HepG2 (cell line): ENCODE measurements around the gene BTBD19. TPM values are rescaled to one million over a fixed set of nuclear protein-coding genes. Genes with fewer than 3 reads are reported as not detected.
A peak's percentile ranks its signal among the peaks of the same experiment; 100 is the strongest.

Source experiments
- ATAC-seq: fragments of 200-7000 bp; cut with Tn5 transposase; 3 replicates; pipeline ENCODE4 v1.9.1; 2020; ENCODE audit warnings: mild to moderate bottlenecking, moderate library complexity
- BruUV-seq: library from RNA; stranded (reverse); fragments of 400-500 nt; replicated peaks from 2 replicates; lab custom pipeline; 2021; lab: Mats Ljungman, UMichigan
- CTCF ChIA-PET: fragments of 300-600 bp; formaldehyde crosslinking; extraction: SDS; loops from one replicate; lab custom pipeline; 2021; ENCODE audit warnings: low total read pairs, inconsistent platforms, low intra/inter-chr PET ratio; lab: Yijun Ruan, JAX
- POLR2A ChIA-PET: fragments of 350-600 bp; sonication (Branson Sonifier 250); formaldehyde crosslinking; loops from one replicate; lab custom pipeline; 2020; ENCODE audit warnings: antibody characterized with exemption, inconsistent platforms; lab: Yijun Ruan, JAX
- DNase-seq: peaks from one replicate; pipeline ENCODE4 v3.0.0-alpha.2; 2015; ENCODE audit warnings: low spot score
- FAIRE-seq: peaks from 3 replicates; lab custom pipeline; 2011; peaks lifted over from hg19 to GRCh38; lab: Jason Lieb, UNC
- H2AFZ ChIP-seq: one replicate; pipeline ENCODE4 v1.6.1; 2011; ENCODE audit warnings: low read length, inconsistent platforms
- H3K27ac ChIP-seq: fragments of 300-600 bp; 3 replicates; pipeline ENCODE4 v1.8.0; 2011; ENCODE audit warnings: mixed run types, mild to moderate bottlenecking, mixed read lengths, low read length, inconsistent platforms; ENCODE audit not compliant: insufficient read depth; ENCODE audit errors: extremely low read length
- H3K27me3 ChIP-seq, 2 experiments: fragments of 200-600 bp in 1 of 2; 2 replicates in 1 of 2; 3 replicates in 1 of 2; pipeline versions ENCODE4 v1.6.0 to v1.8.0; 2011; ENCODE audit warnings: low read length in 2 of 2, mild to moderate bottlenecking in 2 of 2, moderate library complexity in 2 of 2, inconsistent platforms in 1 of 2; ENCODE audit not compliant: insufficient read depth in 2 of 2, control insufficient read depth in 1 of 2
- H3K36me3 ChIP-seq, 2 experiments: fragments of 200-600 bp in 1 of 2; replicated peaks in 1 of 2; 2 replicates in 1 of 2; 3 replicates in 1 of 2; pipeline versions ENCODE4 v1.5.1 to v1.8.0; 2011; ENCODE audit warnings: low read length in 2 of 2, inconsistent platforms in 1 of 2; ENCODE audit not compliant: insufficient read depth in 2 of 2, control insufficient read depth in 1 of 2
- H3K4me1 ChIP-seq: 2 replicates; pipeline ENCODE4 v1.5.1; 2012; ENCODE audit warnings: low read length, inconsistent platforms; ENCODE audit not compliant: insufficient read depth
- H3K4me2 ChIP-seq: 2 replicates; pipeline ENCODE4 v1.6.0; 2011; ENCODE audit warnings: low read depth, low read length, inconsistent platforms
- H3K4me3 ChIP-seq, 3 experiments: fragments of 200-600 bp in 1 of 3; sonication (generic), shearing (Covaris generic) in 1 of 3; replicated peaks in 1 of 3; 2 replicates each; pipeline ENCODE4 v1.5.1; 2011 to 2016; ENCODE audit warnings: low read length in 3 of 3, inconsistent platforms in 2 of 3, low read depth in 2 of 3, mild to moderate bottlenecking in 2 of 3, control low read depth in 1 of 3, mixed read lengths in 1 of 3; ENCODE audit not compliant: insufficient read depth in 1 of 3
- H3K79me2 ChIP-seq: one replicate; pipeline ENCODE4 v1.6.1; 2011; ENCODE audit warnings: low read length, inconsistent platforms; ENCODE audit not compliant: insufficient read depth
- H3K9ac ChIP-seq: 2 replicates; pipeline ENCODE4 v1.6.0; 2011; ENCODE audit warnings: mild to moderate bottlenecking, low read depth, low read length, inconsistent platforms; ENCODE audit not compliant: insufficient read depth
- H3K9me3 ChIP-seq: 2 replicates; pipeline ENCODE4 v1.5.1; 2012; ENCODE audit warnings: mild to moderate bottlenecking, low read length
- H4K20me1 ChIP-seq: 2 replicates; pipeline ENCODE4 v1.6.0; 2011; ENCODE audit warnings: inconsistent platforms, mild to moderate bottlenecking, low read length, moderate library complexity; ENCODE audit not compliant: insufficient read depth
- ATF7 ChIP-seq, 2 experiments: fragments of 450-650 bp in 1 of 2; sonication (generic) in 1 of 2; formaldehyde crosslinking in 1 of 2; IDR thresholded peaks; 2 replicates each; pipeline versions ENCODE4 v1.4.0 to v1.6.1; 2016 to 2020; ENCODE audit warnings: antibody characterized with exemption in 1 of 2, mild to moderate bottlenecking in 1 of 2, missing genetic modification reagents in 1 of 2
- CEBPG ChIP-seq: IDR thresholded peaks from 2 replicates; pipeline ENCODE4 v1.6.1; 2016
- FOXC1 ChIP-seq: sonication (generic); formaldehyde crosslinking; IDR thresholded peaks from 2 replicates; pipeline ENCODE4 v1.8.0; 2022; ENCODE audit warnings: mild to moderate bottlenecking, missing genetic modification reagents, borderline replicate concordance
- NCOR1 ChIP-seq: fragments of 200-600 bp; sonication (generic); IDR thresholded peaks from 2 replicates; pipeline ENCODE4 v1.7.0; 2017; ENCODE audit warnings: antibody characterized with exemption, low read length, borderline replicate concordance
- NFYB ChIP-seq: sonication (generic); formaldehyde crosslinking; IDR thresholded peaks from 2 replicates; pipeline ENCODE4 v1.4.0; 2020; ENCODE audit warnings: missing genetic modification reagents
- RAD21 ChIP-seq: fragments of 450-650 bp; formaldehyde crosslinking; IDR thresholded peaks from 2 replicates; pipeline ENCODE4 v1.5.0; 2020; ENCODE audit warnings: mild to moderate bottlenecking
- RCOR2 ChIP-seq: IDR thresholded peaks from 2 replicates; pipeline ENCODE4 v1.6.1; 2016; ENCODE audit warnings: missing biosample characterization, missing genetic modification reagents
- RFX3 ChIP-seq: IDR thresholded peaks from 2 replicates; pipeline ENCODE4 v1.6.1; 2016; ENCODE audit warnings: missing biosample characterization, missing genetic modification reagents
- TFDP1 ChIP-seq: IDR thresholded peaks from 2 replicates; pipeline ENCODE4 v1.6.1; 2016; ENCODE audit warnings: missing compliant biosample characterization, missing genetic modification reagents, borderline replicate concordance
- UBTF ChIP-seq: sonication (generic); formaldehyde crosslinking; IDR thresholded peaks from 2 replicates; pipeline ENCODE4 v1.4.0; 2020; ENCODE audit warnings: mild to moderate bottlenecking, missing genetic modification reagents
- ZFP1 ChIP-seq: IDR thresholded peaks from 2 replicates; pipeline ENCODE4 v1.6.1; 2016
- ZFP36L1 ChIP-seq: sonication (generic); formaldehyde crosslinking; IDR thresholded peaks from 2 replicates; pipeline ENCODE4 v1.8.0; 2022; ENCODE audit warnings: mild to moderate bottlenecking, missing genetic modification reagents, moderate library complexity
- ZNF224 ChIP-seq: sonication (generic); formaldehyde crosslinking; IDR thresholded peaks from 2 replicates; pipeline ENCODE4 v1.5.0; 2020; ENCODE audit warnings: mild to moderate bottlenecking, missing genetic modification reagents
- ZNF253 ChIP-seq: sonication (generic); formaldehyde crosslinking; IDR thresholded peaks from 2 replicates; pipeline ENCODE4 v1.8.0; 2022; ENCODE audit warnings: mild to moderate bottlenecking, missing genetic modification reagents, borderline replicate concordance
- ZNF276 ChIP-seq: sonication (generic); formaldehyde crosslinking; IDR thresholded peaks from 2 replicates; pipeline ENCODE4 v1.4.0; 2020; ENCODE audit warnings: mild to moderate bottlenecking, low read depth, missing genetic modification reagents
- ZNF329 ChIP-seq: sonication (generic); formaldehyde crosslinking; IDR thresholded peaks from 2 replicates; pipeline ENCODE4 v1.9.0; 2021; ENCODE audit warnings: low read depth, mild to moderate bottlenecking, missing genetic modification reagents
- ZNF350 ChIP-seq: sonication (generic); formaldehyde crosslinking; IDR thresholded peaks from 2 replicates; pipeline ENCODE4 v1.4.0; 2020; ENCODE audit warnings: mild to moderate bottlenecking, low read depth, missing genetic modification reagents, borderline replicate concordance
- WGBS: methylation state at CpG from one replicate; pipeline ENCODE4 v1.1.6; 2017; ENCODE audit warnings: low lambda C conversion rate; 5-methylcytosine and 5-hydroxymethylcytosine counted together
- in situ Hi-C: cut with HindIII; loops from 2 replicates; pipeline ENCODE4 v1.10.0; 2017; ENCODE audit warnings: low pct_unique_long_range_greater_than_20kb; ENCODE audit not compliant: extremely low pct_ligation_motif_present
- intact Hi-C: fragments of 100-400 bp; cut with micrococcal nuclease; formaldehyde crosslinking; loops from one replicate; pipeline ENCODE4 v1.10.0; 2022; ENCODE audit not compliant: unreplicated experiment
- polyA plus RNA-seq, 8 experiments: library from polyadenylated mRNA; depleted of rRNA in 3 of 8; stranded (reverse) in 7 of 8; unstranded in 1 of 8; fragments of >200 nt; fragmentation: Illumina TruSeq in 4 of 8; extraction: Trizol in 4 of 8; gene quantifications; 2 replicates each; pipeline versions ENCODE4 v1.2.1 to v1.2.3, GENCODE V29; 2011 to 2016; ENCODE audit warnings: low read depth in 4 of 8, missing spikeins in 1 of 8, mixed read lengths in 1 of 8; ENCODE audit not compliant: insufficient read depth in 1 of 8
- total RNA-seq, 5 experiments: library from RNA; depleted of rRNA; stranded (reverse); fragments of >200 nt; fragmentation: Illumina TruSeq; extraction: Trizol; gene quantifications; 2 replicates each; pipeline ENCODE4 v1.2.3, GENCODE V29; 2016; ENCODE audit warnings: low read depth in 1 of 5
- TF ChIP-seq, protein P1 (sequence below): sonication (generic); IDR thresholded peaks from 2 replicates; pipeline ENCODE4 v1.6.1; 2016; ENCODE audit warnings: low read depth, borderline replicate concordance

Gene BTBD19
- total and polyA plus RNA-seq, 2 of the 13 experiments (the other 11 are each of a cell fraction or from before 2014, with no cell fraction given), result 2.7 to 6.7 TPM

DNA sequence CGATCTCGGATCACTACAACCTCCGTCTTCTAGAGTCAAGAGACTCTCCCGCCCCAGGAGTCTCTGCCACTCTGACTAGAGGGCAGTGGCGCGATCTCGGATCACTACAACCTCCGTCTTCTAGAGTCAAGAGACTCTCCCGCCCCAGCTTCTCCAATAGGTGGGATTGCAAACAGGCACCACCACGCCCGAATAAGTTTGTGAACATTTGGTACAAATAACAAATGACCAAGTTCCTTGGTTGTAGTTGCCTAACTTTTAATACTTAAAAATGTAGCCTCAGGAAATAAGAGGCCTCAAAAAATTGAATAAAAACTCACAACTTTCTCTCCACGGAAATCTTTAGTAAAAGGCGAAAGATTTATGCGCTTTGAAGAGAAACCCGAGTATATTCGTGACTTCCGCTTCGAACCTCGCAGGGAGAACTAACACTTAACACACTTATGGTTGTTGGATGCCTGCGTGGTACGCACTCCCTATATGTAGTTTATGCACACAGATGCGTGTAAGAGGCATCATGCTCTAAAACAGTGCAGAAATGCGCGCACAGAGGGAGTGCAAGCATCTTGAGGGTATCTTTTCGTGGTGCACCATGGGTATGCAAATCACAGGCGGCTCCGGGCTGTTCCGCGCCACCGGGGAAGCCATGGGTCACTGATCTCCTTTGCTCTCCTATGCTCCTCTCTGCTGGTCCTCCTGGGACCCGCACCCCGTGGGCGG lies 11.4 kb downstream of the BTBD19 start:
- WGBS, result 3% methylated on average over 19 of the region's 33 CpGs
- Histone ChIP-seq H3K4me3 (peak overlapping the region; percentile 57 to 80 (median 64)), H3K36me3 (no peaks in the 10 kb centered on the region; a peak in 1 of 5 replicates), H3K79me2 (no peaks in the 10 kb centered on the region), H3K9ac (peak overlapping the region; percentile 99), H3K4me2 (peak overlapping the region; percentile 87), H3K9me3 (no peaks in the 10 kb centered on the region), H2AFZ (peak overlapping the region; percentile 73), H3K27me3 (no peaks in the 10 kb centered on the region), H3K27ac (peak overlapping the region; percentile 100), H3K4me1 (peaks cover 30% of the 10 kb centered on the region), H4K20me1 (no peaks in the 10 kb centered on the region)
- intact Hi-C loops, result loop anchor here (5.0 to 10.0 kb wide), 2 partner anchors 37 to 485 kb away; no protein-coding TSS in a partner anchor
- peak; percentile 90 for DNase-seq
- ChIA-PET POLR2A (interaction anchor here (0.8 to 11.3 kb wide), 31 partner anchors 7 to 680 kb away, joined by 3 to 570 read pairs (median 7); partner anchors contain the start of genes ARMH1, BEST4, BTBD19 and CCDC163), CTCF (no interaction called here)
- FAIRE-seq, result peak; percentile 92
- in situ Hi-C loops, result no loop called here
- ATAC-seq, result peak; percentile 89
- BruUV-seq, result TSS peak; percentile 94
- TF ChIP-seq ZNF253 (CRISPR knock-in tag), result no peak
- TF ChIP-seq, protein P1, sequence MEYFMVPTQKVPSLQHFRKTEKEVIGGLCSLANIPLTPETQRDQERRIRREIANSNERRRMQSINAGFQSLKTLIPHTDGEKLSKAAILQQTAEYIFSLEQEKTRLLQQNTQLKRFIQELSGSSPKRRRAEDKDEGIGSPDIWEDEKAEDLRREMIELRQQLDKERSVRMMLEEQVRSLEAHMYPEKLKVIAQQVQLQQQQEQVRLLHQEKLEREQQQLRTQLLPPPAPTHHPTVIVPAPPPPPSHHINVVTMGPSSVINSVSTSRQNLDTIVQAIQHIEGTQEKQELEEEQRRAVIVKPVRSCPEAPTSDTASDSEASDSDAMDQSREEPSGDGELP, result no peak
- TF ChIP-seq FOXC1 (CRISPR knock-in tag), result no peak
- peak; percentile 92 for TF ChIP-seq ZNF224
- TF ChIP-seq TFDP1 (CRISPR knock-in tag), result peak; percentile 19
- peak; percentile 85 for TF ChIP-seq ZFP1 (CRISPR knock-in tag)
- peak; percentile 50; the same call in 1 of the 2 replicates for TF ChIP-seq NCOR1
- TF ChIP-seq ATF7 (IDR thresholded peaks at IDR 0.05), result no peak
- TF ChIP-seq ATF7 (CRISPR knock-in tag; IDR thresholded peaks at IDR 0.05), result peak; percentile 48; the same call in 1 of the 2 replicates
- 0 out of 2 replicates have a peak, but pooled peaks have one; percentile 53 for TF ChIP-seq ZNF276 (CRISPR knock-in tag)
- TF ChIP-seq ZFP36L1, result no peak; the same call in 1 of the 2 replicates
- TF ChIP-seq RCOR2 (CRISPR knock-in tag), result peak; percentile 49; the same call in 1 of the 2 replicates
- TF ChIP-seq ZNF350 (CRISPR knock-in tag), result peak; percentile 88
- TF ChIP-seq RFX3 (CRISPR knock-in tag), result no peak
- TF ChIP-seq CEBPG (CRISPR knock-in tag), result peak; percentile 50; the same call in 1 of the 2 replicates
- peak; percentile 38 for TF ChIP-seq RAD21 (CRISPR knock-in tag)
- no peak; the same call in 1 of the 2 replicates for TF ChIP-seq NFYB
- peak; percentile 87 for TF ChIP-seq ZNF329 (CRISPR knock-in tag)
- peak; percentile 5; the same call in 1 of the 2 replicates for TF ChIP-seq UBTF (CRISPR knock-in tag)
